Activated CD8-positive, alpha-beta T cell treated with anti-CD3 and anti-CD28 coated beads for 36 hours (primary cell): ENCODE data around the gene PTRH1. TPM values are rescaled to one million over a fixed set of nuclear protein-coding genes. Genes with fewer than 3 reads are reported as not detected.
A peak's percentile ranks its signal among the peaks of the same experiment; 100 is the strongest.

ENCODE experiments used
- ATAC-seq: fragments of 200-7000 bp; cut with Tn5 transposase; one replicate; pipeline ENCODE4 v1.10.0; 2021; ENCODE audit warnings: mild to moderate bottlenecking, moderate library complexity
- CTCF ChIA-PET: fragments of 350-600 bp; sonication (Branson Sonifier 250); formaldehyde crosslinking; loops from one replicate; lab custom pipeline; 2021; ENCODE audit warnings: antibody characterized with exemption; lab: Charles Lee
- POLR2A ChIA-PET: fragments of 350-600 bp; sonication (Branson Sonifier 250); formaldehyde crosslinking; loops from one replicate; lab custom pipeline; 2021; ENCODE audit warnings: antibody characterized with exemption; lab: Charles Lee
- DNase-seq: peaks from one replicate; pipeline ENCODE4 v3.0.0-alpha.2; 2020
- H3K27ac Mint-ChIP-seq: one replicate; pipeline ENCODE4 v1.8.0; 2021; ENCODE audit warnings: mild to moderate bottlenecking, mixed read lengths
- H3K27me3 Mint-ChIP-seq: one replicate; pipeline ENCODE4 v1.8.0; 2021; ENCODE audit warnings: mixed read lengths
- H3K36me3 Mint-ChIP-seq: one replicate; pipeline ENCODE4 v1.8.0; 2021; ENCODE audit warnings: low read depth, mixed read lengths
- H3K4me1 Mint-ChIP-seq: one replicate; pipeline ENCODE4 v1.8.0; 2021; ENCODE audit warnings: low read depth, mixed read lengths
- H3K4me3 Mint-ChIP-seq: one replicate; pipeline ENCODE4 v1.8.0; 2021; ENCODE audit warnings: mild to moderate bottlenecking, moderate library complexity, mixed read lengths
- H3K9me3 Mint-ChIP-seq: one replicate; pipeline ENCODE4 v1.8.0; 2021; ENCODE audit warnings: mixed read lengths
- CTCF ChIP-seq: fragments of 200-600 bp; IDR thresholded peaks from one replicate; pipeline ENCODE4 v1.8.0; 2022; ENCODE audit warnings: antibody characterized with exemption, mild to moderate bottlenecking
- intact Hi-C: fragments of 100-400 bp; cut with micrococcal nuclease; formaldehyde crosslinking; loops from one replicate; pipeline ENCODE4 v1.10.0; 2022
- total RNA-seq, 2 experiments: library from RNA; stranded (reverse); gene quantifications; one replicate each; pipeline ENCODE4 v1.2.3, GENCODE V29; 2021

The PTRH1 gene
- total RNA-seq, 2 experiments from 2014 or later: 15.9 to 16.0 TPM

- POLR2A ChIA-PET: interaction anchor here (0.6 to 3.4 kb wide), 2 partner anchors 11 to 251 kb away, joined by 3 to 26 read pairs; partner anchors contain the start of genes PTRH1 and TTC16
- CTCF ChIA-PET: interaction anchor here (2.7 kb wide), 1 partner anchor 32 kb away, joined by 12 read pairs; the partner anchor contains the start of gene TOR2A
- no peak for TF ChIP-seq CTCF
- no peak overlapping the region for H3K27ac Mint-ChIP-seq
- intact Hi-C loops: no loop called here
- no peak for ATAC-seq
- no peaks in the 10 kb centered on the region for H3K27me3 Mint-ChIP-seq
- H3K36me3 Mint-ChIP-seq: no peaks in the 10 kb centered on the region
- H3K4me1 Mint-ChIP-seq: peaks cover 20% of the 10 kb centered on the region
- no peak overlapping the region for H3K4me3 Mint-ChIP-seq
- H3K9me3 Mint-ChIP-seq: no peaks in the 10 kb centered on the region
- DNase-seq: no peak
Observed at GRCh38 chr9:127703289-127703946, 12.0 kb downstream of the PTRH1 start.

- Mint-ChIP-seq H3K36me3 (no peaks in the 10 kb centered on the region), H3K4me1 (peaks cover 12% of the 10 kb centered on the region), H3K4me3 (no peak overlapping the region), H3K27me3 (no peaks in the 10 kb centered on the region), H3K27ac (no peak overlapping the region), H3K9me3 (no peaks in the 10 kb centered on the region)
- intact Hi-C loops: no loop called here
- TF ChIP-seq CTCF: no peak
- CTCF ChIA-PET: interaction anchor here (2.0 kb wide), 1 partner anchor 34 kb away, joined by 7 read pairs; the partner anchor contains the start of gene TOR2A
- POLR2A ChIA-PET: interaction anchor here (0.6 to 1.0 kb wide), 2 partner anchors 15 to 254 kb away, joined by 3 to 6 read pairs; partner anchors contain the start of genes PTRH1 and TTC16
- ATAC-seq: no peak
- no peak for DNase-seq
Observed at GRCh38 chr9:127700594-127701255, 14.7 kb downstream of the PTRH1 start.

GRCh38 chr9:127700140-127700539 lies 15.3 kb downstream of the PTRH1 start:
- no peak for ATAC-seq
- no peak for TF ChIP-seq CTCF
- ChIA-PET CTCF (interaction anchor here (1.0 to 2.0 kb wide), 2 partner anchors 10 to 35 kb away, joined by 3 to 7 read pairs; partner anchors contain the start of gene TOR2A), POLR2A (interaction anchor here (1.0 kb wide), 1 partner anchor 16 kb away, joined by 6 read pairs; the partner anchor contains the start of genes PTRH1 and TTC16)
- intact Hi-C loops: no loop called here
- peaks cover 12% of the 10 kb centered on the region for H3K4me1 Mint-ChIP-seq
- DNase-seq: no peak
- H3K9me3 Mint-ChIP-seq: no peaks in the 10 kb centered on the region
- no peak overlapping the region for H3K27ac Mint-ChIP-seq
- no peaks in the 10 kb centered on the region for H3K36me3 Mint-ChIP-seq
- H3K27me3 Mint-ChIP-seq: no peaks in the 10 kb centered on the region
- no peak overlapping the region for H3K4me3 Mint-ChIP-seq

- peak overlapping the region; percentile 73 for H3K4me3 Mint-ChIP-seq
- H3K27ac Mint-ChIP-seq: peak overlapping the region; percentile 75
- no peaks in the 10 kb centered on the region for H3K27me3 Mint-ChIP-seq
- H3K9me3 Mint-ChIP-seq: no peaks in the 10 kb centered on the region
- H3K36me3 Mint-ChIP-seq: no peaks in the 10 kb centered on the region
- TF ChIP-seq CTCF: no peak
- intact Hi-C loops: no loop called here
- H3K4me1 Mint-ChIP-seq: peaks cover 12% of the 10 kb centered on the region
- DNase-seq: peak; percentile 94
- POLR2A ChIA-PET: no interaction called here
- ATAC-seq: peak; percentile 100
- CTCF ChIA-PET: interaction anchor here (1.0 kb wide), 1 partner anchor 11 kb away, joined by 3 read pairs; no protein-coding TSS in a partner anchor
Observed at GRCh38 chr9:127698985-127699670, 16.3 kb downstream of the PTRH1 start.
